Stimulated activated naive CD4-positive, alpha-beta T cell treated with Interleukin-2 at 50 U/mL for 16 hours (primary cell): ENCODE data around the gene CSAD.
"Not testable (repeated sequence)": the region's sequence is repeated elsewhere in the genome, so short reads cannot be mapped to it uniquely, and the experiment has no call there.

ENCODE experiments used
- DNase-seq: peaks from one replicate; lab custom pipeline; 2025; lab: John Stamatoyannopoulos, UW

CSAD gene

DNA sequence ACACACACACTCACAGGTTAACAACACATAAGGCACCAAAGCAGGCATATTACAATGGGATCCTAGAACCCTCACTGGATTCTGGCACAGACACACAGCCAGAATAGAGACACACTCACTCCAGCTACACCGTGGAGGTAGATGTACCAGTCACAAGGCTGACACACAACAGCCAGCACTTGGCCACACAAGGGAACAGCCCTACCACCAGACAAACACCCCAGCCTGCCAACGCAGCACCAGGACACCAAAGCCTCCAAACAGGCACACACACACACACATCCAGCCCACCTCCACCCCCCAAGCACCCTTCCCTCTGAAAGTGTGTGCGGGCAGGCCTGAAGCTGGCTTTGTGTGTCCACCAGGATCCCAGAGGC is 37.2 kb upstream of the CSAD start:
- no peak for DNase-seq

DNA sequence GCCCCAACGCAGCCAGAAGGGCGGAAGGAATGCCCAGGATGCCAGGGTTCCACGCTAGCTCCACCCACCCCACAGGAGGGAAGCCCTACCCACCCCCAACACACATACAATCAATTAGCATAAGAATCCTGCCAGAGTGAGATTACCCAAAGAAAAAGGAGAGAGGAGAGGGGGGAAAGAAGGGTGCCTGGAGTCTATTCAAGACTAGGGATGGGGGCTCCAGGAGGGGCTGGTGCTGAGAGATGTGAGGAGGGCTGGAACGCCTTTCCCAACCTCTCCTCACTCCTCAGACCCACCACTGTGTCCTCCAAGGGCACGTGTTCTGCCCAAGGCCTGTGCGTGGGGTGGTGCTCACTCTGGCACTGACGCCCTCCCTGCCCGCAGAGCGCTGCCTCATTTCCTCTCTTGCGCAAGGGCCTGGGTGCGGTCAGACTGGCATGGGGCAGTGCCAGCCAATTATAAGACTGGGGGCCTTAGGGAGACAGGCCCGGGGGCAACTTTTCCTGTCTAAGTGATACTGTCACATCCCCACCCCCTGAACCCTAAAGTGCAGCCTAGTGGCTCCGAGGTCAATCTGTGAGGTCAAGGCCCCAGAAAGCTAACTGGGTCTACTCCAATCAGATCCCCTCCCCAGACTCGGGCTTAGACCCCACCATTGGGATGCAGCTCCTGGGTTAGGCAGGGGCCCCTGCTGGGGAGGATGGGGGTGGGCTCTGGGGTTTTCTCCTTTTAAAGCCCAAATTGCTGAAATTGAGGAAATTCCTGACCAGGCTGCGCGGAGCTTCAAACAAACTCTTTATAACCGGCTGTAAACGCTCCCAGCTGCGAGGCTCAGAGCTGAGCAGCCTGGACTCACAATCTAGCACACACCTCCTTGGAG is 36.6 kb upstream of the CSAD start:
- peak; percentile 51 for DNase-seq

DNA sequence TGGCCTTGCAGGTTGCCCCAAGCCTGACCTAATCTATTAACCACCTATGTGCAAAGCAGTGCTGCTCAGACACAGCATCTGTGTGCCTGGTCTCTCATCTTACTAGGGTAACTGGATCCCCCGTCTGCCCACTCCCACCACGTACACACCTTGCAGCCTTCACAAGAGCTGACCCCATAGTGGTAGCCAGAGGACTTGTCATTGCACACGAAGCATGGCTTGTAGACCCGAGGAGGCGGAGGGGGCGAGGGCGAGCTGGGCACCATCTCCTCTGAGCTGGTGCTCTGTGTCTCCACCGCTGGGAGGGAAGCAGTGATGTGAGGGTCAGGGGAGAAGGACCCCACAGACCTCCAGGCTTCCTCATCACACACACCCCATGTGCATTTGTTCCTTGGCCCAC is 34.8 kb upstream of the CSAD start:
- DNase-seq, result no peak

DNA sequence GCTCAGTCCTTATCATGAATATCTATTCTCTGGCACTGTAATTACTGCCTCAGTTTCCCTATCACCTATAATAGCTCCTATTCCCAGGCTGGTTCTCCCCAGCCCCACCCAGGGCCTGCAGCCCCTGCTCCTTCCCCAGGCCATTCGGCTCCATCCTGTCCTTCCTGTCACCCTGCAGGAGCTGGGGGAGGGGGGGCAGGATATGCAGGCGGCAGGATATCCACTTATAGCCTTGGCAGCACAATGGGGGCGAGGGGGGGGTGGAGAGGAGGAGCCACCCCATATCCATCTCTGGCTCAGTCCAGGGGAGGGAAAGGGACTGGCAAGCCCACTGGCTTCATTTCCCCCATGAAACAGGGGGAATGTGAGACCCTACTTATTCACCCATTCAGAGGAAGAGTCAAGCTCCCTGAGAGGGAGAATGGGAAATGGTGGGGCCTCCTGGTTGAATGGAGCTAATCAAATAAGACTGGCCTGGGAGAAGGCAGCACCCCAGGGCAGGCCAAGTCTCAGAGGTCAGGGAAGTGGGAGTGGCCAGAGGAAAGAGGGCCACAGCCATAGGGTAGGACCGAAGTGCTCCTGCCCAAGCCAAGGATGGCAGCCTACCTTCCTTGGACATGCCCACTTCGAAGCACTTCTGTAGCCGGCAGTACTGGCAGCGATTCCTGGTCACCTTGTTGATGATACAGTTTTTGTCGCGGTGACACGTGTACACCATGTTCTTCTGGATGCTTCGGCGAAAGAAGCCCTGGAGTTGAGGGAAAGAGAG is 34.1 kb upstream of the CSAD start:
- no peak for DNase-seq

DNA sequence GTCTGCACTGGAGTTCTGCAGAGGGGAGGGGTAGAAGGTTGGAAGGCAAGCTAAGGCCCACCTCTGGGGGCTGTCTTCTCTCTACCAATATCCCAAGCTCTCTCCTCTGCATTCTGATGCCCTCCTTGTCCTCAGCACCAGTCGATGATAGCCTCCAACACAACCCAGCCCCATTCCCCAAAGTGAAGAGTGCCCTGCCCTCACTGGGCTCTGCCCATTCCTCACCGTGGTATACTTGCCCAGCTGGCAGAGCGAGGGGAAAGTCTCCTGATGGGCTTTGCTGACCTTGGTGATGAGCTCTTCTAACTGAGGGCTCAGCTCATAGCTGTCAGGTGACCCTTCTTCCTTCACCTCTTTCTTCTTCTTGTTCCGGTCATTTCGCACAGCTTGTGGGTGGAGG is 33.5 kb upstream of the CSAD start:
- DNase-seq, result no peak

DNA sequence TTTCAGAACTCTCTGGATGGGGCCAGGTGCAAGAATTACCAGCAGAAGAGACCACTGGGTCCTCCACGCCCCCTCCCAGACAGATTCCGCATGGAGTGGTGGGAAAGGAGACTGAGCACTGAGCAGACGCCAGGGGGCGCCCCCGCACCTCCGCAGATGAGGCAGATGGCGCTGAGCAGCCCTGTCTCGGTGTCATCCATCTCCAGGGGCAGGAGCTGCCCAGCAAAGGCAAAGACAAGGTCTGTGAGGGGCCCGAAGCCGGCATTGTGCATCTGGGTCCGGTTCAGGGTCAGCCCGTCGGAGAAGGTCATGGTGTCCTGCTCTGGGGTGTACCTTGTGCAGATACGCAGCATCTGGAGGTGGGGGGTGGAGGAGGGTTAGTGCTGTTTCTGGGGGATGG is 32.6 kb upstream of the CSAD start:
- DNase-seq, result peak; percentile 74

DNA sequence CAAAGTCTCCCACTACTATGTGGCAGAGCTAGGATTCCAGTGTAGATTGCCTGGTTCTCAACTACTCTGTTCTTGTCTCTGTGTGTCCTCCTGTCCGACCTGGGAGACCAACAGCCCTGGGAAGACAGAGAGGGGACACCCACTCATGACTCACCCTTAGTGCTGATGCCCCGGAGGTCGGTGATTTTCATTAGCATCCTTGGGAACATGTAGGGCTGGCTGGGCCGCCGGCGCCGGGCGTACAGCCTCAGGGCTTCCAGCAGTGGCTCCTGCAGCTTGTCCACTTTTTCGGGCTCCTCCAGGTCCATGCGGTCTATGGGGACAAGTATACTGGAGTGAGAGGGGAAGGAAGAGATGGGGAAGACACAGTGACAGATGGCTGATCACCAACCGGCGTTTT is 32.2 kb upstream of the CSAD start:
- DNase-seq, result no peak

DNA sequence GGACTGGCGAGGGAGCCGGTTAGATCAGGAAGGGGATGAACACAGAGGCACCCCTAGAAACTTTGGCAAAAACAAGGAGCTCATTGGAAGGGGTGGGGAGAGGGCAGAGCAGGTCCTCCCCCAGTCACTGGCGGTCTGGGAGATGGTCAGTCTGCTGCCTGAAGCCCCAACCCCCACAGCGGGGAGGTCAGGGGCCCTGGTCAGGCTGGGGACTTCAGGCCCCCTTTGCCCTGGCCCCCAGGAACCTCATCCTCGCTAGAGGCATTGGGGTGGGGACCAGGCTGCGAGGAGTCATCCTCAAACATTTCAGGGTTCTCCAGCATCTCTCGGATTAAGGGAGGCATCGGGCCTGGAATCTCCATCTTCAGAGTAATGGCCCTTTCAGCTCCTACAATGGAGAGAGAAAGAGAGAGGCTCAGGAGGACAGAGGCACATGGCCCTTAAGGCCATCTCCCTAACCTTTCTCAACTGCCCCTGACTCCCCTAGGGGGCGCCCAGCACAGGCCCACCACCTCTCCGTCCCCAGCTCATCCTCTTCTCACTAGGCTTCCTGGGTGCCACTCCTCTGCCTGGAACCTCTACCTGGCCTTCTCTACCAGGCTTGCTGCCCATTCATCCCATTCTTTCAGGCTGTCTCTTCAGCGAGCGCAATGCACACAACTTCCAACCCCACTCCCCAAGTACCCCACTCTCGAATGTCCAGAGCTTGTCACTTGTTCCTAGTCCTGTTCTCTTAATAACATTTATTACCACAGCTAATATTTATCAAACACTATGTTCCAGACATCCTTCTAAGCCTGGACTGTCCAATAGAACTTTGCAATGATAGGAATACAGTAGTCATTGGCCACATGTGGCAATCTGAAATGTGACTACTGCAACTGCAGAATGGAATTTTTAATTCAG is 31.0 kb upstream of the CSAD start:
- no peak for DNase-seq

DNA sequence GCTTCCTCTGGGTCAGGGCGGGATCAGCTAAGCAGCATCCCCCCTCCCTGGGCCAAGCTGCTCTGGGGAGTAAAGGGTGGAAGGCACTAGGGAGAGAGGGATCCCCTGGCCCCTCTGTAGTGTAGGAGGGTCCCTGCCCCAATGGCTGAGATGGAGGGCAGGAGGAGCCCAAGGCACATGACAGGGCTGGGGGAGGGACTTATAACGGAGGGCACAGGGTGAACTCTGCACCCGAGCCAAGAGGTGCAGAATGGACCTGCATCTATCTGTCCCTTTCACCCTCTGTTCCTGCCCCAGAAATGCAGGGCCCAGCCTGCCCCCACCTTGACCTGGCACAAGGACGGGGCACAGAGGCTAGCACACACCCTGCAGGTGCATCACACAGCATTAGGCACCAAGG is 30.1 kb upstream of the CSAD start:
- no peak for DNase-seq

DNA sequence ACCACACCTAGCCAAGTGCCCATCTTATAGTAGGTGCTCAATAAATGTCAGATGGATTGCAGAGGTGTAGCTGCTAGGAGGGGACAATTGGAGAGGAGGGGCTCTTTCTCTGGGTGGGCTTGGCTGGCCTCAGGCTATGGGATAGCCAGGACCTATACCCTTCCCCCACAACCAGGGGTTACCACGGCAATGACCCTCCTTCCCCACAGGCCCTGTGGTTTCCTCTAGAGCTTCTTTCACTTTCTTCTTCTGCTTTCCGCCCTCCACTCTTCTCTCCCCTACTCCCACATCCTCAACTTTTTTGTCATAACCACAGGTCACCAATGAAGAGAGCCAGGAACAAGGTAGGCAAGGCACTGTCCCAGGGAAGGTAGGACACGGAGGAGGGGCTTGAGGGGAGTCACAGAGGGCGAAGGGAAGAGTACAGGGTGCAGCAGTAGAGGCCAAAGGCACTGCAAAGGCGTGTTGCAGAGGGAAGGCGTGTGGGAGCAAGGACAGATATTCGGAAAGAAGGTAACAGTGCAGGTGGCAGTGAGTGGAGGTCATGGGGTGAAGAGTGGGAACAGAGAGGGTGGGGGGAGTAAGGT is 28.2 kb upstream of the CSAD start:
- DNase-seq, result peak; percentile 16

DNA sequence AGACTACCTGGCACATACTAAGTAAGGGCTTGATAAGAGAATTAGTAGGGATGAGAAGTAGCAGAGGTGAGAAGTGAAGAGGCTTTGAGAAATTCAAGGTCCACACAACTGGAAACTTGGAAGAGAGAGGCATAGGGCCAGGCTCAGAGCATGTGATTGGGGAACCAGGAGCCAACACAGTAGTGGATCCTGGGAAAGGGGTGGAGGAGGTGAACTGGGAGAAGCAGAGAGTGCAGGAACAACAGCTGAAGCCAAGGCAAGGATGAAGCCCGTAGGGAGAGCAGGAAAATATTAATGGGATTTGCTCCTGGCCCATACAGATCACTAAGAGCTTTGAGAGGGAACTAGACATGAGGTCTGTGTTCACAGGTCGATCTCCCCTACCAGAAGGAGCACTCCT is 27.7 kb upstream of the CSAD start:
- DNase-seq, result no peak

DNA sequence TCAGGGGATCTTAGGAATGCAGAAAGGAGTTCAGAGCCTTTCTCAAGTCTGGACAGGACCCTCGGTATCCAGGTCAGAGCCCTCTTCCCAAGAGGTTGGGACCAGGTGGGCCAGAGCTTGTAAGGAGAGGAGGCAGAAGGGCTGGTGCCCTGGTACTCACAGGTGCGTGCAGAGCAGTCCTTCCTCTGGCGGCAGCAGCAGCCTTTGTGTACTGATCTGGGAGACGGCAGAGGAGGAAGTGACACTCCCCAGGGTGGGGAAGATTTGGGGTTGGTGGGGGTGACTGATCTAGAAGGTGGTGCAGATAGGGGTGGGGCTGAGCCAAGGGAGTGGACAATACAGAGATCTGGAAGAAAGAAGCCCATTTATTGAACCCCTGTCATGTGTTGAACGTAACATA is 26.3 kb upstream of the CSAD start, which contains the start of gene ITGB7:
Gene ITGB7 (minus strand): TSS at position 210 of the 400 bp plus-strand sequence. CDS start 6,808 bp downstream, outside the sequence.
- DNase-seq, result peak; percentile 54

DNA sequence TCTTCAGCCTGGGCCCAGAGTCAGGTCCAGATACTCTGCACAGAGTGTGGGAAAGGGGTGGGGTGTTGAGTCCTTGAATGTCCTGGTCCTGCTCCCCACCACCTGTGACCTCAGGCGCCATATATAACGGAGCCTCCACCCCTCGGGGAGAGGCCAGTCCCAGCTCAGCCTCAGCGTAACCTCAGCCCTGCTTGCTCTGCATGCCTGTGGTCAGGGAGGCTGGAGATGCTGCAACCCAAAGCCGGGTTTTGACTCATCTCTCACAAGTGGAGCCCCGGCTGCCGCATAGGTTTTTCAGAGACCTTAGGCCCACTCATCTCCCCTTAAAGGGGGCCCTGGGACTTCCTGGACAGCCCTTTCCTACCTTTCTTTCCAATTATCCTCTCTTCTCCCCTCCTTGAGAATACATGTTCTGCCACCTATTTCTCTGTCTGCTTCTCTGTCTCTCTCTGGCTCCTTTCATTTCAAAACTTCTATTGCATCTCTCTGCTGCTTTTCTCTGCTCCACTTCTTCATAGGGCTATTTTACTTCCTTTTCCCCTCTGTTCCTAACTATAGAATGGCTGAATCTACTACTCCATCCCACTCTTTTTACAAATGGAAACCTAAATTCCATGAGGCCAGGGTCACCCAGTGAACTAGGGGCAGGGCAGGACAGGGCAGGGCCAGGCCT is 25.2 kb upstream of the CSAD start:
- peak; percentile 67 for DNase-seq

DNA sequence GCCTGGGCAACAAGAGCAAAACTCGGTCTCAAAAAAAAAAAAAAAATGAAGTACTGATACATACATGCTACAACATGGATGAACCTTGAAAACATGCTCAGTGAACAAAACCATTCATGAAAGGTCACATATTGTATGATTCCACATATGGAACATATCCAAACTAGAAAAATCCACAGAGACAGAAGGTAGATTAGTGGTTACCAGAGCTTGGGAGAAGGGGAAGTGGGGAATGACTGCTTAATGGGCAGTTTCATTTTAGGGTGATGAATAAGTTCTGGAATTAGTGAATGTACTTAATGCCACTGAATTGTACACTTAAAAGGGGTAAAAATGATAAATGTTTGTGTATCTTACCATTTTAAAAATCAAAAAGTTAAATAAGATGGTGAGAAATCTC is 23.6 kb upstream of the CSAD start:
- no peak for DNase-seq

DNA sequence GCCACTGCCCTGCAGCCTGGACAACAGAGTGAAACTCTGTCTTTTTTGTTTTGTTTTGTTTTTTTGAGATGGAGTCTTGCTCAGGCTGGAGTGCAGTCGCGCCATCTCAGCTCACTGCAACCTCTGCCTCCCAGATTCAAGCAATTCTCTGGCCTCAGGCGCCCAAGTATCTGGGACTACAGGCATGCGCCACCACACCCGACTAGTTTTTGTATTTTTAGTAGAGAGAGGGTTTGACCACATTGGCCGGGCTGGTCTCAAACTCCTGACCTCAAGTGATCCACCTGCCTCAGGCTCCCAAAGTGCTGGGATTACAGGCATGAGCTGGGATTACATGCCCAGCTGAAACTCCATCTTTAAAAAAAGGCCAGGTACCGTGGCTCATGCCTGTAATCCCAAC is 21.6 kb upstream of the CSAD start:
- not testable (repeated sequence) for DNase-seq

DNA sequence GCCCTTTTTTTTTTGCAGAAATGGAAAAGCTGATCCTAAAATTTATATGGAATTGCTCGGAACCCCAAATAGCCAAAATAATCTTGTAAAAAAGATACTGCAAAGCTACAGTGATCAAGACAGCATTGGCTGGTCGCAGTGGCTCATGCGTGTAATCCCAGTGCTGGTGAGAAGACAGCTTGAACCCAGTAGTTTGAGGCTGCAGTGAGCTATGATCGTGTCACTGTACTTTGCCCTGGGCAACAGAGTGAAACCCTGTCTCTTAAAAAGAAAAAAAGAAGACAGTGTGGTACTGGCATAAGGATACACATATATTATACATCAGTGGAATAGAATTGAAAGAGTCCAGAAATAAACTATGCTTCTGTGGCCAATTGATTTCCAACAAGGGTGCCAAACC is 20.9 kb upstream of the CSAD start:
- no peak for DNase-seq

DNA sequence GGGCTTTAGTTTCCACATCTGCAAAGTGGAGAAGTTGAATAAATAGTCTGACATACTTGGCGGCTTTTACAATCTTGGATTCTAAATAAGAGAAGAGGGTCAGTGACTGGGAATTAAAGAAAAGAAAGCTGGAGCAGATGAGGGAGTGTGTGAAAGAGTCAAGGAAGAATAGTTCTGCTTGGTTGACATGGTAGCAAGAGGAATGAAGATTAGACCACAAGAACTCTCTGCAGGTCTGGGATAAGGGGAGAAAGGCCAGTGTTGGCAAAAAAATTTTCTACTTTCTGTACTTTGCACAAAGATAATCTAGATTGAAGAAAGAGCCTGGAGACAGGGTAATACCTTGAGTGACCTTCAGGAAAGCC is 20.4 kb upstream of the CSAD start:
- DNase-seq, result no peak

DNA sequence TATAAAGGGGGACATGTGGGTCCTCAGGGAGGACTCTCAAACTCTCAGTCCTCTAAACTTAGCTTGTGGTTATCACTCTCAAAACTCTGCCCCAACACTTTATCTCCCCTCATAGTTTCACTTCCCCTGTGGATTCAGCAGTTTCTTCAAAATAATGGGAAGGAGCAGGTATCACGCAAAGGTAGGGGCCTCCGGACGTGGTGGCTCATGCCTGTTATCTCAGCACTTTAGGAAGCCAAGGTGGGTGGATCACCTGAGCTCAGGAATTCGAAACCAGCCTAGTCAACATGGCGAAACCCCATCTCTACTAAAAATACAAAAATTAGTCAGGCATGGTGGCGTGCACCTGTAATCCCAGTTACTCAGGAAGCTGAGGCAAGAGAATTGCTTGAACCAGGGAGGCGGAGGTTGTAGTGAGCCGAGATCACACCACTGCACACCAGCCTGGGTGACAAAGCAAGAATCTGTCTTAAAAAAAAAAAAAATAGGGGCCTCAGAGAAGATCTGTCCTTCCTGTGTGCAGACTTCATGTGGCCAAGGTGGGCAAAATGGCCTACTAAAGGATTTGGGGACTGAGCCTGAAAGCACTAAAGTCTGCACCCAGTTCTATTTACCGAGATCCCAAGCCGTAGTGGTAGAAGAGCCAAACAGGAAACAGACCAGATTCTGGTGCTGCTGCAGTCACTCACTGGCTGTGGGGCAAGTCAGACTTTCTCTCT is 19.9 kb upstream of the CSAD start:
- peak; percentile 42 for DNase-seq

DNA sequence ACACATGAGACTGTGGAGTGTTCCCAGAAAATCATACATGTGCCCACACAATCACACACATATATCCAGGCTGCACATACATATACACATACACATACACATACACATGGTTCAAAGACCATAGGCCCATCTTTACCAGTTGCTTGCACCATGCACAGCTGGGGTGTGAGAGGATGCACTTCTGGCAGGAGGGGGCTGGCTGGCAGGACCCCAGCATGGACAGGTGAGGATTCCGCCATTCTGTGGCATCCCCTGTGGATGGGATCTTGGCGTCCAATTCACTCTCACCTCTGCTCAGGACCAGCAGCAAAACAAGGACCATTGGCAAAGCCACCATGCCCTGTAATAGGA is 19.4 kb upstream of the CSAD start:
- no peak for DNase-seq

DNA sequence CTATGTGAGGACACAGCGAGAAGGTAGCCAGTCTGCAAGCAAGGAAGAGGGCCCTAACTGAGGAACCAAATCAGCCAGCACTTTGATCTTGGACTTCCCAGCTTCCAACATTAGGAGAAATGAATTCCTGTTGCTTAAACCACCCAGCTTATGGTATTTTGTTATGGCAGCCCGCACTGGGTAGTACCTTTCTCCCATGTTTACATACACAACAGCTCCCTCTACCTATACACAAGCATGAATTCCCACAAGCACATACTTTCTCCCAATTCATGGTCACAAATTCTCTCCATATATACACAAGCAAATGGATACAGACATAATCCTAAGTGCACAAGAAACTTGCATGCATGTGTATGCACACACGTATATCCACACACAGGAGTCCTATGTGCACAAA is 19.0 kb upstream of the CSAD start:
- DNase-seq, result no peak
